Measurements from ENCODE around the gene NCKAP1. TPM values are rescaled to one million over a fixed set of nuclear protein-coding genes. Genes with fewer than 3 reads are reported as not detected.

The NCKAP1 gene
- total and polyA plus RNA-seq, 2 donors (not counting 1 experiment from before 2014, with no cell fraction given), result 141 to 219 TPM

- Histone ChIP-seq H3K79me2 (ENCODE audit: control insufficient read depth, insufficient read depth, low read length) (no peaks in the 10 kb centered on the region), H3K9me3 (ENCODE audit: control insufficient read depth, insufficient read depth, low read depth, low read length) (no peaks in the 10 kb centered on the region), H3K4me3 (replicated peaks in 1 of 4; ENCODE audit: control extremely low read depth in 1 of 4, insufficient read depth in 1 of 4, low read depth in 3 of 4, low read length in 4 of 4) (peak overlapping the region; percentile 51 to 67 (median 66)), H2AFZ (ENCODE audit: low read length) (peak overlapping the region; percentile 95), H3K36me3 (ENCODE audit: control insufficient read depth, insufficient read depth, low read length) (no peaks in the 10 kb centered on the region), H3K9ac (ENCODE audit: insufficient read depth, low read length) (peak overlapping the region; percentile 31), H3K4me2 (ENCODE audit: extremely low read depth, insufficient read depth, low read length) (peak overlapping the region; percentile 93), H3K27ac (ENCODE audit: insufficient read depth, low read length) (no peak overlapping the region), H3K4me1 (ENCODE audit: control insufficient read depth, extremely low read depth, insufficient read depth, low read length) (no peaks in the 10 kb centered on the region), H4K20me1 (ENCODE audit: control insufficient read depth, extremely low read depth, insufficient read depth, low read length) (no peaks in the 10 kb centered on the region), H3K27me3 (ENCODE audit: control insufficient read depth, insufficient read depth, low read length) (no peaks in the 10 kb centered on the region)
- DNase-seq (ENCODE audit: low read depth in 2 of 2), result no peak
- TF ChIP-seq CTCF (conservative IDR thresholded peaks at IDR 0.05 in 1 of 2, IDR thresholded peaks at IDR 0.05 in 1 of 2; ENCODE audit: low read depth in 1 of 2, low read length in 2 of 2), result no peak
- TF ChIP-seq EZH2 (IDR thresholded peaks at IDR 0.05; ENCODE audit: low read length, missing control alignments), result no peak
Observed at GRCh38 chr2:182867426-182868053, 170.7 kb downstream of the NCKAP1 start.

- Histone ChIP-seq H2AFZ (ENCODE audit: low read length) (peak within 1 kb of the TSS; percentile 95), H4K20me1 (ENCODE audit: control insufficient read depth, extremely low read depth, insufficient read depth, low read length) (no peaks in the 10 kb centered on the region), H3K4me2 (ENCODE audit: extremely low read depth, insufficient read depth, low read length) (peak within 1 kb of the TSS; percentile 93), H3K9ac (ENCODE audit: insufficient read depth, low read length) (peak within 1 kb of the TSS; percentile 31), H3K27me3 (ENCODE audit: control insufficient read depth, insufficient read depth, low read length) (no peaks in the 10 kb centered on the region), H3K27ac (ENCODE audit: insufficient read depth, low read length) (no peak within 1 kb of the TSS), H3K79me2 (ENCODE audit: control insufficient read depth, insufficient read depth, low read length) (no peaks in the 10 kb centered on the region), H3K36me3 (ENCODE audit: control insufficient read depth, insufficient read depth, low read length) (no peaks in the 10 kb centered on the region), H3K4me1 (ENCODE audit: control insufficient read depth, extremely low read depth, insufficient read depth, low read length) (no peaks in the 10 kb centered on the region), H3K4me3 (replicated peaks in 1 of 4; ENCODE audit: control extremely low read depth in 1 of 4, insufficient read depth in 1 of 4, low read depth in 3 of 4, low read length in 4 of 4) (peak within 1 kb of the TSS; percentile 51 to 67 (median 66)), H3K9me3 (ENCODE audit: control insufficient read depth, insufficient read depth, low read depth, low read length) (no peaks in the 10 kb centered on the region)
- TF ChIP-seq CTCF (conservative IDR thresholded peaks at IDR 0.05 in 1 of 2, IDR thresholded peaks at IDR 0.05 in 1 of 2; ENCODE audit: low read depth in 1 of 2, low read length in 2 of 2), result no peak
- no peak for TF ChIP-seq EZH2 (IDR thresholded peaks at IDR 0.05; ENCODE audit: low read length, missing control alignments)
- peak; percentile 76 to 84 for DNase-seq (ENCODE audit: low read depth in 2 of 2)
Observed at GRCh38 chr2:182866461-182867406, 171.5 kb downstream of the NCKAP1 start, which contains the start of gene FRZB. Gene FRZB (minus strand): TSS chr2:182866637. CDS start chr2:182866552, 85 bp downstream.

- TF ChIP-seq EZH2 (IDR thresholded peaks at IDR 0.05; ENCODE audit: low read length, missing control alignments), result no peak
- no peak for TF ChIP-seq CTCF (conservative IDR thresholded peaks at IDR 0.05 in 1 of 2, IDR thresholded peaks at IDR 0.05 in 1 of 2; ENCODE audit: low read depth in 1 of 2, low read length in 2 of 2)
- DNase-seq (ENCODE audit: low read depth in 2 of 2), result peak in 1 of 2 donors; percentile 22
Observed at GRCh38 chr2:182866095-182866460, 172.2 kb downstream of the NCKAP1 start.

More at GRCh38 chr2:182866095-182866460, 172.2 kb downstream of the NCKAP1 start:
- Histone ChIP-seq H3K36me3 (ENCODE audit: control insufficient read depth, insufficient read depth, low read length) (no peaks in the 10 kb centered on the region), H4K20me1 (ENCODE audit: control insufficient read depth, extremely low read depth, insufficient read depth, low read length) (no peaks in the 10 kb centered on the region), H3K79me2 (ENCODE audit: control insufficient read depth, insufficient read depth, low read length) (no peaks in the 10 kb centered on the region), H3K4me3 (replicated peaks in 1 of 4; ENCODE audit: control extremely low read depth in 1 of 4, insufficient read depth in 1 of 4, low read depth in 3 of 4, low read length in 4 of 4) (peak overlapping the region; percentile 51 to 67 (median 66)), H3K27me3 (ENCODE audit: control insufficient read depth, insufficient read depth, low read length) (no peaks in the 10 kb centered on the region), H3K27ac (ENCODE audit: insufficient read depth, low read length) (no peak overlapping the region), H3K4me1 (ENCODE audit: control insufficient read depth, extremely low read depth, insufficient read depth, low read length) (no peaks in the 10 kb centered on the region), H3K9ac (ENCODE audit: insufficient read depth, low read length) (peak overlapping the region; percentile 4), H3K9me3 (ENCODE audit: control insufficient read depth, insufficient read depth, low read depth, low read length) (no peaks in the 10 kb centered on the region), H2AFZ (ENCODE audit: low read length) (peak overlapping the region; percentile 95), H3K4me2 (ENCODE audit: extremely low read depth, insufficient read depth, low read length) (peak overlapping the region; percentile 93)

Data from fibroblast of lung (primary cell).